Measurements from ENCODE around the gene ABCC1. TPM values are rescaled to one million over a fixed set of nuclear protein-coding genes. Genes with fewer than 3 reads are reported as not detected.

ABCC1 gene
- total RNA-seq, 1 donor from 2014 or later = 17.0 TPM

- no peaks in the 10 kb centered on the region for H3K4me1 ChIP-seq
- H3K27ac ChIP-seq (replicated peaks) = no peak overlapping the region
- TF ChIP-seq CTCF (IDR thresholded peaks at IDR 0.05; ENCODE audit: borderline replicate concordance) = no peak
- DNase-seq = no peak
- intact Hi-C loops (cut with micrococcal nuclease) = no loop called here
- H3K27me3 ChIP-seq (ENCODE audit: low read depth) = no peaks in the 10 kb centered on the region
- H3K36me3 ChIP-seq = peaks cover 76% of the 10 kb centered on the region
- H3K4me3 ChIP-seq = no peak overlapping the region
- no peaks in the 10 kb centered on the region for H3K9me3 ChIP-seq (replicated peaks)
These were observed 160.7 kb downstream of the ABCC1 start for GRCh38 chr16:16110111-16110490.

GRCh38 chr16:16111639-16112038 lies 162.2 kb downstream of the ABCC1 start:
- no peak for DNase-seq
- intact Hi-C loops (cut with micrococcal nuclease) = no loop called here
- H3K9me3 ChIP-seq (replicated peaks) = no peaks in the 10 kb centered on the region
- H3K36me3 ChIP-seq = peaks cover 86% of the 10 kb centered on the region
- no peak for TF ChIP-seq CTCF (IDR thresholded peaks at IDR 0.05; ENCODE audit: borderline replicate concordance)
- no peak overlapping the region for H3K4me3 ChIP-seq
- H3K27ac ChIP-seq (replicated peaks) = no peak overlapping the region
- H3K27me3 ChIP-seq (ENCODE audit: low read depth) = no peaks in the 10 kb centered on the region
- H3K4me1 ChIP-seq = no peaks in the 10 kb centered on the region

GRCh38 chr16:16112450-16113053 lies 163.1 kb downstream of the ABCC1 start:
- DNase-seq = no peak
- no peak overlapping the region for H3K4me3 ChIP-seq
- no peaks in the 10 kb centered on the region for H3K27me3 ChIP-seq (ENCODE audit: low read depth)
- intact Hi-C loops (cut with micrococcal nuclease) = no loop called here
- no peaks in the 10 kb centered on the region for H3K4me1 ChIP-seq
- no peak for TF ChIP-seq CTCF (IDR thresholded peaks at IDR 0.05; ENCODE audit: borderline replicate concordance)
- H3K36me3 ChIP-seq = peaks cover 88% of the 10 kb centered on the region
- H3K9me3 ChIP-seq (replicated peaks) = peaks cover 2% of the 10 kb centered on the region
- H3K27ac ChIP-seq (replicated peaks) = no peak overlapping the region

DNA sequence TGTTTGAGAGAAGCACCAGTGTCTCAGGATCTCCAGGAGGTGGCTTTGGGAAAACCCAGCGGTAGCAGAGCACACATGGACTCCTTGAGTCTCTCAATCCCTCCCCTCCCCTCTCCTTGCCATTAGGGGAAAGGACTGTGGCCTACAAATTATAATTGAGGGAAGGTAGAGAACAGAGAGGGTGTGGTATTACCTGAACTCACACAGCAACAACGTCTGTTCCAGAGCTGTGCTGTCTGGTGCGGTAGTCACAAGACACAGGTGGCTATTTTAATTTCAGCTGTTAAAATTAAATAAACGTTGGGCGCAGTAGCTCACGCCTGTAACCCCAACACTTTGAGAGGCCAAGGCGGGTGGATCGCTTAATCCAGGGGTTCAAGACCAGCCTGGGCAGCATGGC lies 163.7 kb downstream of the ABCC1 start:
- H3K9me3 ChIP-seq (replicated peaks) = peaks cover 7% of the 10 kb centered on the region
- H3K27me3 ChIP-seq (ENCODE audit: low read depth) = no peaks in the 10 kb centered on the region
- H3K4me1 ChIP-seq = no peaks in the 10 kb centered on the region
- H3K27ac ChIP-seq (replicated peaks) = no peak overlapping the region
- no peak for DNase-seq
- intact Hi-C loops (cut with micrococcal nuclease) = no loop called here
- TF ChIP-seq CTCF (IDR thresholded peaks at IDR 0.05; ENCODE audit: borderline replicate concordance) = no peak
- H3K4me3 ChIP-seq = no peak overlapping the region
- peaks cover 93% of the 10 kb centered on the region for H3K36me3 ChIP-seq

DNA sequence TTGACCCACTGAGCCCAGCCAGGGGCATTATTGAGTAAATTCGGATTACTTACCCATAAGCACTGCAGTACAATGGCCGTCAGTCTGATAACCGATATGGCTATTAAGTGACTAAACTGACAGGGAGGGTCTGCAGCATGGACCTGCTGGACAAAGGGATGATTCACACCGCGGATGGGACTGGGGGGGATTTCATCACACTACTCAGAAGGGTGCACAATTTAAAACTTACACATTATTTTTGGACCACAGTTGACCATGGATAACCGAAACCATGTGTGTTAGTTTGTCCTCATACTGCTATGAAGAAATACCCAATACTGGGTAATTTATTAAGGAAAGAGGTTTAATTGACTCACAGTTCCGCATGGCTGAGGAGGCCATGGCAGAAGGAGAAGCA lies 167.4 kb downstream of the ABCC1 start:
- Histone ChIP-seq H3K4me3 (no peak overlapping the region), H3K9me3 (replicated peaks) (peaks cover 16% of the 10 kb centered on the region), H3K4me1 (peaks cover 16% of the 10 kb centered on the region), H3K27ac (replicated peaks) (no peak overlapping the region), H3K27me3 (ENCODE audit: low read depth) (no peaks in the 10 kb centered on the region), H3K36me3 (peaks cover 76% of the 10 kb centered on the region)
- intact Hi-C loops (cut with micrococcal nuclease) = no loop called here
- no peak for DNase-seq
- no peak for TF ChIP-seq CTCF (IDR thresholded peaks at IDR 0.05; ENCODE audit: borderline replicate concordance)

Data from left ventricle myocardium inferior (tissue), 1 donor.